Caco-2 (cell line): ENCODE results near the gene ADRA2C. TPM values are rescaled to one million over a fixed set of nuclear protein-coding genes. Genes with fewer than 3 reads are reported as not detected.
"Not testable (repeated sequence)": the region's sequence is repeated elsewhere in the genome, so short reads cannot be mapped to it uniquely, and the experiment has no call there.

Experiments
- BruUV-seq: library from RNA; stranded (reverse); fragments of 400-500 nt; replicated peaks from 2 replicates; lab custom pipeline; 2021; lab: Mats Ljungman, UMichigan
- CTCF ChIA-PET: fragments of 300-600 bp; sonication (Branson Sonifier 250); formaldehyde crosslinking; loops from one replicate; lab custom pipeline; 2022; ENCODE audit warnings: antibody characterized with exemption; lab: Charles Lee
- POLR2A ChIA-PET: fragments of 300-600 bp; sonication (Branson Sonifier 250); formaldehyde crosslinking; loops from one replicate; lab custom pipeline; 2022; ENCODE audit warnings: antibody characterized with exemption; lab: Charles Lee
- DNase-seq, 2 experiments: peaks; one replicate each; pipeline versions ENCODE4 v3.0.0 to v3.0.0-alpha.2; 2020 to 2022
- H3K27me3 ChIP-seq: replicated peaks from 2 replicates; pipeline ENCODE4 v1.6.0; 2011; ENCODE audit warnings: low read length; ENCODE audit not compliant: control insufficient read depth, insufficient read depth
- H3K36me3 ChIP-seq: 2 replicates; pipeline ENCODE4 v1.5.1; 2011; ENCODE audit warnings: low read length; ENCODE audit not compliant: control insufficient read depth, insufficient read depth
- H3K4me1 ChIP-seq: fragments of 250-450 bp; sonication (Bioruptor Pico); 2 replicates; pipeline ENCODE4 v1.5.1; 2020; ENCODE audit warnings: mild to moderate bottlenecking
- H3K4me3 ChIP-seq: 2 replicates; pipeline ENCODE4 v1.5.1; 2011; ENCODE audit warnings: low read depth, mild to moderate bottlenecking, control low read depth, low read length
- H3K9me3 ChIP-seq: fragments of 250-450 bp; sonication (Bioruptor Pico); 2 replicates; pipeline ENCODE4 v1.5.1; 2020; ENCODE audit warnings: mild to moderate bottlenecking, moderate library complexity
- H3K27ac Mint-ChIP-seq: one replicate; pipeline ENCODE4 v1.8.0; 2022; ENCODE audit warnings: mixed read lengths; ENCODE audit not compliant: unreplicated experiment
- H3K27me3 Mint-ChIP-seq: one replicate; pipeline ENCODE4 v1.8.0; 2022; ENCODE audit warnings: mixed read lengths; ENCODE audit not compliant: insufficient read depth, unreplicated experiment
- H3K36me3 Mint-ChIP-seq: one replicate; pipeline ENCODE4 v1.8.0; 2022; ENCODE audit warnings: mild to moderate bottlenecking, mixed read lengths; ENCODE audit not compliant: insufficient read depth, unreplicated experiment
- H3K4me1 Mint-ChIP-seq: one replicate; pipeline ENCODE4 v1.8.0; 2022; ENCODE audit warnings: low read depth, mixed read lengths; ENCODE audit not compliant: unreplicated experiment
- H3K4me3 Mint-ChIP-seq: one replicate; pipeline ENCODE4 v1.8.0; 2022; ENCODE audit warnings: mild to moderate bottlenecking, moderate library complexity, mixed read lengths; ENCODE audit not compliant: unreplicated experiment
- H3K9me3 Mint-ChIP-seq: one replicate; pipeline ENCODE4 v1.8.0; 2022; ENCODE audit warnings: mixed read lengths; ENCODE audit not compliant: unreplicated experiment
- intact Hi-C: fragments of 100-400 bp; cut with micrococcal nuclease; formaldehyde crosslinking; loops from one replicate; pipeline ENCODE4 v1.10.0; 2022; ENCODE audit not compliant: unreplicated experiment
- total RNA-seq: library from RNA; stranded (reverse); gene quantifications from 2 replicates; pipeline ENCODE4 v1.2.3, GENCODE V29; 2022
- TF ChIP-seq, protein P1 (sequence below), 2 experiments: fragments of 200-600 bp in 1 of 2; IDR thresholded peaks; 1 replicate in 1 of 2; 2 replicates in 1 of 2; pipeline versions ENCODE4 v1.5.1 to v1.8.0; 2011 to 2022; ENCODE audit warnings: antibody characterized with exemption in 1 of 2, control low read depth in 1 of 2, inconsistent platforms in 1 of 2, low read depth in 1 of 2, low read length in 1 of 2, mild to moderate bottlenecking in 1 of 2, moderate library complexity in 1 of 2; ENCODE audit not compliant: insufficient read depth in 1 of 2, severe bottlenecking in 1 of 2, unreplicated experiment in 1 of 2

ADRA2C gene
- total RNA-seq, 1 experiment from 2014 or later, result 11.7 TPM

DNA sequence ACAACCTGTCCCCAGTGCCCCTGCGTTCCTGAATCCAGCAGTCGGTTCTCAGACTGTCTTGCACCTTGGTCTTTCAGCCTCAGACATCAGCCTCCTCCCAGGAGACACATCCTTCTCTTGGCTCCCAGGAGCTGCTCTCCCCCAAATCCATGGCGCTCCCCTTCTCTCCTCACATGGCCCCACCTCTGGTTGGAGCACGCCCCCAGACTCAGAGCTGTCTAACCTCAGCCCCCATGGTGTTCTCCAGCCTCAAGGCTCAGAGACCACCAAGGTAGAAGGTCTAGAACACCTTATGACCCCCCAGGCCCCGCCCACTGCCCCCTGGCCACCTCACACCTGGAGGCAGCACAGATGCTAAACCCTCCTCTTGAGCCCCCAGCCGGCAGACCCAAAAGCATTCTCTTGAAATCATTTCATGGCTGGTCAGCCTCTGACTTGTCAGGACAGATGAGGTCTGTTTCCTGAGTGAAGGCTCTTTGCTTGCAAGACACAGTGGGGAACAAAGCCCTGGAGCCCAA, 47.9 kb downstream of the ADRA2C start:
- no peaks in the 10 kb centered on the region for H3K36me3 Mint-ChIP-seq
- TF ChIP-seq, protein P1, sequence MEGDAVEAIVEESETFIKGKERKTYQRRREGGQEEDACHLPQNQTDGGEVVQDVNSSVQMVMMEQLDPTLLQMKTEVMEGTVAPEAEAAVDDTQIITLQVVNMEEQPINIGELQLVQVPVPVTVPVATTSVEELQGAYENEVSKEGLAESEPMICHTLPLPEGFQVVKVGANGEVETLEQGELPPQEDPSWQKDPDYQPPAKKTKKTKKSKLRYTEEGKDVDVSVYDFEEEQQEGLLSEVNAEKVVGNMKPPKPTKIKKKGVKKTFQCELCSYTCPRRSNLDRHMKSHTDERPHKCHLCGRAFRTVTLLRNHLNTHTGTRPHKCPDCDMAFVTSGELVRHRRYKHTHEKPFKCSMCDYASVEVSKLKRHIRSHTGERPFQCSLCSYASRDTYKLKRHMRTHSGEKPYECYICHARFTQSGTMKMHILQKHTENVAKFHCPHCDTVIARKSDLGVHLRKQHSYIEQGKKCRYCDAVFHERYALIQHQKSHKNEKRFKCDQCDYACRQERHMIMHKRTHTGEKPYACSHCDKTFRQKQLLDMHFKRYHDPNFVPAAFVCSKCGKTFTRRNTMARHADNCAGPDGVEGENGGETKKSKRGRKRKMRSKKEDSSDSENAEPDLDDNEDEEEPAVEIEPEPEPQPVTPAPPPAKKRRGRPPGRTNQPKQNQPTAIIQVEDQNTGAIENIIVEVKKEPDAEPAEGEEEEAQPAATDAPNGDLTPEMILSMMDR (IDR thresholded peaks at IDR 0.05; ENCODE audit: insufficient read depth in 1 of 2, low read depth in 1 of 2, low read length in 1 of 2, severe bottlenecking in 1 of 2, unreplicated experiment in 1 of 2), result no peak
- H3K4me3 ChIP-seq, result no peak overlapping the region
- no peak overlapping the region for H3K27ac Mint-ChIP-seq
- H3K9me3 Mint-ChIP-seq, result no peaks in the 10 kb centered on the region
- peaks cover 6% of the 10 kb centered on the region for H3K27me3 Mint-ChIP-seq
- no peaks in the 10 kb centered on the region for H3K9me3 ChIP-seq
- peaks cover 5% of the 10 kb centered on the region for H3K4me1 ChIP-seq
- intact Hi-C loops, result no loop called here
- POLR2A ChIA-PET, result no interaction called here
- no TSS peak for BruUV-seq
- CTCF ChIA-PET, result no interaction called here
- no peaks in the 10 kb centered on the region for H3K36me3 ChIP-seq
- no peak for DNase-seq
- H3K27me3 ChIP-seq, result no peaks in the 10 kb centered on the region
- H3K4me1 Mint-ChIP-seq, result peaks cover 4% of the 10 kb centered on the region
- no peak overlapping the region for H3K4me3 Mint-ChIP-seq

DNA sequence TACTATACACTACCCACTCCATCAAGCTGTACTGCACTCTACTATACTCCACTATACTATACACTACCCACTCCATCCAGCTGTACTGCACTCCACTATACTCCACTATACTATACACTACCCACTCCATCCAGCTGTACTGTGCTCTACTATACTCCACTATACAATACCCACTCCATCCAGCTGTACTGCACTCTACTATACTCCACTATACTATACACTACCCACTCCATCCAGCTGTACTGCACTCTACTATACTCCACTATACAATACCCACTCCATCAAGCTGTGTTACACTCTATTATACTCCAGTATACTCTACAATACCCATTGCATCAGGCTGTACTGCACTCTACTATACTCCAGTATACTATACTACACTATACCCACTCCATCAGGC, 48.7 kb downstream of the ADRA2C start:
- H3K4me1 Mint-ChIP-seq, intact Hi-C loops, H3K4me3 ChIP-seq, H3K27ac Mint-ChIP-seq, H3K27me3 ChIP-seq, H3K36me3 ChIP-seq, CTCF ChIA-PET, H3K27me3 Mint-ChIP-seq, BruUV-seq, H3K9me3 ChIP-seq, DNase-seq, H3K4me3 Mint-ChIP-seq, POLR2A ChIA-PET, H3K9me3 Mint-ChIP-seq, H3K36me3 Mint-ChIP-seq: not testable (repeated sequence)
- H3K4me1 ChIP-seq, result peaks cover 12% of the 10 kb centered on the region

- Histone ChIP-seq H3K4me3 (no peak overlapping the region), H3K27me3 (no peaks in the 10 kb centered on the region), H3K36me3 (no peaks in the 10 kb centered on the region), H3K9me3 (no peaks in the 10 kb centered on the region), H3K4me1 (peaks cover 16% of the 10 kb centered on the region)
- intact Hi-C loops, result no loop called here
- no TSS peak for BruUV-seq
- no peak overlapping the region for H3K27ac Mint-ChIP-seq
- no peak for DNase-seq
- H3K27me3 Mint-ChIP-seq, result no peaks in the 10 kb centered on the region
- H3K4me1 Mint-ChIP-seq, result peaks cover 13% of the 10 kb centered on the region
- ChIA-PET CTCF (no interaction called here), POLR2A (no interaction called here)
- no peaks in the 10 kb centered on the region for H3K36me3 Mint-ChIP-seq
- TF ChIP-seq, protein P1 (IDR thresholded peaks at IDR 0.05; ENCODE audit: insufficient read depth in 1 of 2, low read depth in 1 of 2, low read length in 1 of 2, severe bottlenecking in 1 of 2, unreplicated experiment in 1 of 2), result no peak
- no peak overlapping the region for H3K4me3 Mint-ChIP-seq
- no peaks in the 10 kb centered on the region for H3K9me3 Mint-ChIP-seq
These were observed 50.2 kb downstream of the ADRA2C start for GRCh38 chr4:3816256-3816825.
